Thyroid gland (tissue), 4 donors: ENCODE data around the gene ACAD9. TPM values are rescaled to one million over a fixed set of nuclear protein-coding genes. Genes with fewer than 3 reads are reported as not detected.
A peak's percentile ranks its signal among the peaks of the same experiment; 100 is the strongest.
"Not testable (repeated sequence)": the region's sequence is repeated elsewhere in the genome, so short reads cannot be mapped to it uniquely, and the experiment has no call there.

Source experiments
- DNase-seq, 2 donors: peaks; one replicate each; pipeline ENCODE4 v3.0.0-alpha.2; 2019
- H3K27ac ChIP-seq, 3 donors: fragments of 200-600 bp; sonication (generic); 1 replicate in 2 of 3; 2 replicates in 1 of 3; pipeline ENCODE4 v1.5.1; 2016 to 2019; ENCODE audit warnings: mild to moderate bottlenecking in 1 of 3, moderate library complexity in 1 of 3
- H3K27me3 ChIP-seq: fragments of 200-600 bp; sonication (generic); one replicate; pipeline ENCODE4 v1.5.1; 2019
- H3K36me3 ChIP-seq, 2 donors: fragments of 200-600 bp; sonication (generic); one replicate each; pipeline ENCODE4 v1.5.1; 2016 to 2019
- H3K4me1 ChIP-seq, 2 donors: fragments of 200-600 bp; sonication (generic); one replicate each; pipeline ENCODE4 v1.5.1; 2017 to 2019
- H3K4me3 ChIP-seq, 3 donors: fragments of 200-600 bp; sonication (generic); replicated peaks in 1 of 3; 1 replicate in 2 of 3; 2 replicates in 1 of 3; pipeline ENCODE4 v1.5.1; 2016; ENCODE audit warnings: mild to moderate bottlenecking in 1 of 3
- H3K9me3 ChIP-seq: fragments of 200-600 bp; sonication (generic); one replicate; pipeline ENCODE4 v1.5.1; 2017
- POLR2A ChIP-seq, 2 donors: fragments of 450-650 bp; IDR thresholded peaks; one replicate each; pipeline ENCODE4 v1.6.1; 2017; ENCODE audit warnings: antibody characterized with exemption in 2 of 2, mild to moderate bottlenecking in 2 of 2, moderate library complexity in 1 of 2
- WGBS, 2 donors: methylation state at CpG; one replicate each; pipeline ENCODE4 v1.1.5; 2017; 5-methylcytosine and 5-hydroxymethylcytosine counted together
- intact Hi-C: fragments of 100-400 bp; cut with DNase I; formaldehyde crosslinking; loops from one replicate; pipeline ENCODE4 v1.15.1; 2023
- total RNA-seq, 4 donors: library from RNA; depleted of rRNA; stranded (reverse); fragments of >200 nt; gene quantifications; one replicate each; pipeline ENCODE4 v1.2.3, GENCODE V29; 2016
- TF ChIP-seq, protein P1 (sequence below), 6 experiments: fragments of 200-600 bp in 3 of 6; fragments of 450-650 bp in 3 of 6; sonication (generic) in 3 of 6; IDR thresholded peaks; one replicate each; pipeline ENCODE4 v1.5.1; 2016 to 2019; ENCODE audit warnings: antibody characterized with exemption in 6 of 6, mild to moderate bottlenecking in 2 of 6, inconsistent platforms in 1 of 6, moderate library complexity in 1 of 6

The ACAD9 gene
- total RNA-seq, 4 donors from 2014 or later = 38.4 to 78.8 (median 61.0) TPM

- Histone ChIP-seq H3K27ac (no peak overlapping the region), H3K9me3 (no peaks in the 10 kb centered on the region), H3K36me3 (no peaks in the 10 kb centered on the region), H3K4me3 (no peak overlapping the region), H3K27me3 (no peaks in the 10 kb centered on the region), H3K4me1 (peaks cover 0 to 7% of the 10 kb centered on the region in 2 donors)
- no peak for DNase-seq
- WGBS, 2 donors = 88 to 92% methylated on average over 6 of the region's 6 CpGs
- TF ChIP-seq POLR2A (IDR thresholded peaks at IDR 0.05) = no peak
- TF ChIP-seq, protein P1, sequence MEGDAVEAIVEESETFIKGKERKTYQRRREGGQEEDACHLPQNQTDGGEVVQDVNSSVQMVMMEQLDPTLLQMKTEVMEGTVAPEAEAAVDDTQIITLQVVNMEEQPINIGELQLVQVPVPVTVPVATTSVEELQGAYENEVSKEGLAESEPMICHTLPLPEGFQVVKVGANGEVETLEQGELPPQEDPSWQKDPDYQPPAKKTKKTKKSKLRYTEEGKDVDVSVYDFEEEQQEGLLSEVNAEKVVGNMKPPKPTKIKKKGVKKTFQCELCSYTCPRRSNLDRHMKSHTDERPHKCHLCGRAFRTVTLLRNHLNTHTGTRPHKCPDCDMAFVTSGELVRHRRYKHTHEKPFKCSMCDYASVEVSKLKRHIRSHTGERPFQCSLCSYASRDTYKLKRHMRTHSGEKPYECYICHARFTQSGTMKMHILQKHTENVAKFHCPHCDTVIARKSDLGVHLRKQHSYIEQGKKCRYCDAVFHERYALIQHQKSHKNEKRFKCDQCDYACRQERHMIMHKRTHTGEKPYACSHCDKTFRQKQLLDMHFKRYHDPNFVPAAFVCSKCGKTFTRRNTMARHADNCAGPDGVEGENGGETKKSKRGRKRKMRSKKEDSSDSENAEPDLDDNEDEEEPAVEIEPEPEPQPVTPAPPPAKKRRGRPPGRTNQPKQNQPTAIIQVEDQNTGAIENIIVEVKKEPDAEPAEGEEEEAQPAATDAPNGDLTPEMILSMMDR (IDR thresholded peaks at IDR 0.05) = no peak
- intact Hi-C loops = no loop called here
Measured at GRCh38 chr3:128861491-128861890, 17.9 kb upstream of the ACAD9 start.

DNA sequence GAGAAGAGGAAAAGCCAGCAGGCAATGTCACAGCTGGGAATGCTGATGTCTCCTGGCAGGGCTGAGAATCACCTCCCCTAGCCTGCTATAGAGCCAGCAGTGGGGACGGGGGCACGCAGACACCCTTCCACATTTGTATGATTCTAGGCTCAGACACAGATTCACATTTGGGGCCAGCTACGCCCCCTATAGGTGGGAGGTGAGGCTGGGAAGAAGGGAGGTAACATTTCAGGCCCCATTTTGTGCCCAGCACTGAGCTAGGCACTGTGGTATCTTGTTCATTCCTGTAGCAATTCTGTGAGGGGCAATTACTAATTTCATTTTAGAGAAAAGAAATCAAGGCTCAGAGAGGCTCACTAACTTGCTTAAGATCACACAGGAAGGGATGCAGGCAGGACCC, 15.9 kb upstream of the ACAD9 start:
- H3K27ac ChIP-seq = no peak overlapping the region
- no peak for TF ChIP-seq POLR2A (IDR thresholded peaks at IDR 0.05)
- TF ChIP-seq, protein P1 (IDR thresholded peaks at IDR 0.05) = no peak

DNA sequence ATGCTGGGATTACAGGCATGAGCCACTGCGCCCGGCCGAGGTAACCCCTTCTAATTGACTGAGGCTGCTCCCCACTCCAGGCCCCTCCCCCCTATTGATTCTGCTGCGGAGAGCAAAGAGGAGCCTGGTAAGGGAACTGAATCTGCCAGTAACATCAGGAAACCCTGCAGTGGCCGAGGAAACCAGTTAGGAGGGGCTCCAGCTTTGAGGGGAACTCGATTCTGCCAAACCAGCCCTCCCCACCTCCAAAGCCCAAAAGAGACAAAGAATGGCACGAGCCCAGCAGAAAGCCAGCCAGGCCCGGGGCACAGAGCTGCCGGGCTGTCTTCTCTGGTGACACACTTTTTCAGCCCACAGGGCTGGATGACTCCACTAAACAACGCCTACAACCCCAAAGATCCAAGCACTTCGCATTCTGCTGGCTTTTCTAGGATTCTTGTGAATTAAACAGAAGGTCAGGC, 15.0 kb upstream of the ACAD9 start:
- intact Hi-C loops = no loop called here
- TF ChIP-seq POLR2A (IDR thresholded peaks at IDR 0.05) = no peak
- TF ChIP-seq, protein P1 (IDR thresholded peaks at IDR 0.05) = no peak
- no peak overlapping the region for H3K27ac ChIP-seq
- DNase-seq = no peak
- H3K4me1 ChIP-seq = peaks cover 0 to 7% of the 10 kb centered on the region in 2 donors
- H3K27me3 ChIP-seq = no peaks in the 10 kb centered on the region
- no peaks in the 10 kb centered on the region for H3K36me3 ChIP-seq
- WGBS, 2 donors = 58 to 66% methylated on average over 10 to 11 of the region's 11 CpGs
- no peak overlapping the region for H3K4me3 ChIP-seq
- no peaks in the 10 kb centered on the region for H3K9me3 ChIP-seq

More for the DNA sequence above, 15.9 kb upstream of the ACAD9 start:
- WGBS, 2 donors = 79 to 87% methylated on average over 3 of the region's 3 CpGs
- H3K4me1 ChIP-seq = peaks cover 0 to 7% of the 10 kb centered on the region in 2 donors
- no peak overlapping the region for H3K4me3 ChIP-seq
- intact Hi-C loops = no loop called here
- H3K9me3 ChIP-seq = no peaks in the 10 kb centered on the region
- no peaks in the 10 kb centered on the region for H3K36me3 ChIP-seq
- no peaks in the 10 kb centered on the region for H3K27me3 ChIP-seq
- DNase-seq = no peak

DNA sequence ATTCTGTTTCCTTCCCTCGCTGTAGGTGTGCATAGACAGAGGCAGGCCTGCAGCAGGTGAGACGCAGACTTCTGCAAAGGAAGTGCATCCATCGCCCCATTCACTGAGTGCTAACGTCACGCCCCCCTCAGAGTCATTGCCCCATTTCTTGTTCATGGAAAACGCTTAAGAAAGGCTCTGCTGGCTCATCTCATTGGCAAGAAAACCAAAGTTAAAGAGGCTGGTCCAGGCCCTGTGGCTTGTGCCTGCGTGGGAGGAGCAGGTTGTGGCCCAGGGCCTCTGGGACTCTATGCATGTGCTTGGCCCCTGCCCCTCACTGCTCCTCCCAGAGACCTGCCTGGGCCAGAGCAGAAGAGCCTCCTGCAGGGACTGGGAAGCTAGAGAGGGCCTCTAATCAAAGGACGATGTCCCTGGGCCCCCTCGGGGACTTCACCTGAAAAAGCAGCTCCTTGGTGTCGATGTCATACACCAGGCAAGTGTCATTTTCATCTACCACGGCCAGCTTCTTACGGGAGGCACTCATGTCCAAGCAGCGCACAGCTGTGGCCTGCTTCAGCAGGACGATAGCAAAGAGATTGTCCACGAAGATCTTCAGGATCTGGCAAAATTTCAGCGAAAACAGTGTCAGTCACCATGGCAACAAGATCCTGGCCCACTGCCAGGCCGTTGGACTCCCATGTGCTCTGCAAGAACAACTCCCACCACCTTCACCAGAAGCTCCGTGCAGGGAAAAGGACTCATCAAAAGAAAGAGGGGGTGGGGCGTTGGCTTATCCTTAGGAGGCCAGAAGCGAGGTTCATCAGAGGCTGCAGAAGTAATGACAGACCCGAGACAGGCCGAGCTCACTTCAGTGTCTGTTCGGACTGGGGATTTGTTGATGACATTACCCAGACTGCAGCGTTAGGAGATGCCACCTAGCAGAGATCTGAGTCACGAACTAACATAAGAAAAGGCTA, 14.3 kb upstream of the ACAD9 start:
- H3K4me3 ChIP-seq, H3K27me3 ChIP-seq, H3K36me3 ChIP-seq, H3K4me1 ChIP-seq, intact Hi-C loops, H3K9me3 ChIP-seq, H3K27ac ChIP-seq: not testable (repeated sequence)
- WGBS, 2 donors = 45 to 56% methylated on average over 16 to 20 of the region's 25 CpGs
- DNase-seq = peak; percentile 15 to 34

GRCh38 chr3:128867200-128868125, 12.0 kb upstream of the ACAD9 start:
- no peak for DNase-seq
- intact Hi-C loops = no loop called here
- WGBS, 2 donors = 81 to 83% methylated on average over 4 of the region's 4 CpGs

More at GRCh38 chr3:128867200-128868125, 12.0 kb upstream of the ACAD9 start:
- TF ChIP-seq, protein P1 (IDR thresholded peaks at IDR 0.05) = no peak
- TF ChIP-seq POLR2A (IDR thresholded peaks at IDR 0.05) = no peak
- H3K27me3 ChIP-seq = no peaks in the 10 kb centered on the region
- no peaks in the 10 kb centered on the region for H3K9me3 ChIP-seq
- no peak overlapping the region for H3K4me3 ChIP-seq
- H3K36me3 ChIP-seq = no peaks in the 10 kb centered on the region
- peaks cover 0 to 7% of the 10 kb centered on the region in 2 donors for H3K4me1 ChIP-seq
- no peak overlapping the region for H3K27ac ChIP-seq
